ENCODE data around the gene HHIP. TPM values are rescaled to one million over a fixed set of nuclear protein-coding genes. Genes with fewer than 3 reads are reported as not detected.
"Not testable (repeated sequence)": the region's sequence is repeated elsewhere in the genome, so short reads cannot be mapped to it uniquely, and the experiment has no call there.

HHIP gene
- total and polyA plus RNA-seq, 2 of the 13 experiments (the other 11 are each of a cell fraction or from before 2014, with no cell fraction given), result not detected

DNA sequence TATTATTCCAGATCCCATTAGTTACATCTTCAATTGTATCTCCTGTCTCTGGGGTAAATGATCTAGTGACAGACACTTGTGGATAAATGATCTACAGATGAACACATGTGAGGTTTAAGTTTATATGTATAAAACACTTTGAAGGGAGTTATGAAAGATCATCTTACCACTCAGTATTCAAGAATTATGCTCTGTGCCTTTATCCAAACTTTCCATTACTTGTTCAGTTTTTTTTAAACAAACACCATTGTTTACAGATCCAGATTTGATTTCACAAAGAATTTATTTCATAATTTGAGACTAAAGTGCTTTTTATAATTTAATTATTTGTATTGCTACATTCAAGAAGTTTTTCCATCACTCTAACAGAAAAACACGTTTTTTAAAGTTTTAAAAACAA is 142.5 kb downstream of the HHIP start:
- ChIA-PET POLR2A (no interaction called here), CTCF (ENCODE audit: low intra/inter-chr PET ratio, low total read pairs) (no interaction called here)
- H3K27ac ChIP-seq (ENCODE audit: extremely low read length, insufficient read depth, low read length), result no peak overlapping the region
- in situ Hi-C loops (cut with HindIII; ENCODE audit: extremely low pct_ligation_motif_present, low pct_unique_long_range_greater_than_20kb), result loop anchor here (25.0 kb wide), 1 partner anchor 601 kb away; no protein-coding TSS in a partner anchor
- no peak overlapping the region for H2AFZ ChIP-seq (ENCODE audit: low read length)
- H3K79me2 ChIP-seq (ENCODE audit: insufficient read depth, low read length), result no peaks in the 10 kb centered on the region
- H3K9ac ChIP-seq (ENCODE audit: insufficient read depth, low read depth, low read length), result no peak overlapping the region
- DNase-seq (ENCODE audit: low spot score) (no peak), FAIRE-seq (no peak), ATAC-seq (no peak)
- H4K20me1 ChIP-seq (ENCODE audit: insufficient read depth, low read length), result no peaks in the 10 kb centered on the region
- H3K4me2 ChIP-seq (ENCODE audit: low read depth, low read length), result no peak overlapping the region
- intact Hi-C loops (cut with micrococcal nuclease; ENCODE audit: unreplicated experiment), result loop anchor here (5.0 kb wide), 1 partner anchor 274 kb away; no protein-coding TSS in a partner anchor
- no TSS peak for BruUV-seq (replicated peaks)
- H3K4me3 ChIP-seq (replicated peaks in 1 of 3; ENCODE audit: insufficient read depth in 1 of 3, low read depth in 2 of 3, low read length in 3 of 3), result no peak overlapping the region
- no peaks in the 10 kb centered on the region for H3K4me1 ChIP-seq (ENCODE audit: insufficient read depth, low read length)
- no peaks in the 10 kb centered on the region for H3K36me3 ChIP-seq (replicated peaks in 1 of 2; ENCODE audit: control insufficient read depth in 1 of 2, insufficient read depth in 2 of 2, low read length in 2 of 2)
- H3K27me3 ChIP-seq (ENCODE audit: control insufficient read depth in 1 of 2, insufficient read depth in 2 of 2, low read length in 2 of 2), result no peaks in the 10 kb centered on the region
- TF ChIP-seq ZNF121 (CRISPR knock-in tag; IDR thresholded peaks at IDR 0.05) (no peak), ZSCAN30 (CRISPR knock-in tag; IDR thresholded peaks at IDR 0.05) (no peak), ZNF724P (CRISPR knock-in tag; IDR thresholded peaks at IDR 0.05; ENCODE audit: borderline replicate concordance) (no peak)
- 0% methylated on average over 1 of the region's 1 CpG for WGBS (ENCODE audit: low lambda C conversion rate)
- H3K9me3 ChIP-seq (ENCODE audit: low read length), result no peaks in the 10 kb centered on the region

DNA sequence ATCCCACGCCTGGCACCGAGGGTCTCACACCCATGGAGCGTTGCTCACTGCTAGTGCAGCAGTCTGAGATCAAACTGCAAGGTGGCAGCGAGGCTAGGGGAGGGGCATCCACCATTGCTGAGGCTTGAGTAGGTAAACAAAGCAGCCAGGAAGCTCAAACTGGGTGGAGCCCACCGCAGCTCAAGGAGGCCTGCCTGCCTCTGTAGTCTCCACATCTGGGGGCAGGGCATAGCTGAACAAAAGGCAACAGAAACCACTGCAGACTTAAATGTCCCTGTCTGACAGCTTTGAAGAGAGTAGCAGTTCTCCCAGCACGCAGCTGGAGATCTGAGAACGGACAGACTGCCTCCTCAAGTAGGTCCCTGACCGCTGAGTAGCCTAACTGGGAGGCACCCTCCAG is 146.0 kb downstream of the HHIP start:
- H3K79me2 ChIP-seq (ENCODE audit: insufficient read depth, low read length); intact Hi-C loops (cut with micrococcal nuclease; ENCODE audit: unreplicated experiment); ATAC-seq; H3K4me3 ChIP-seq (replicated peaks in 1 of 3; ENCODE audit: insufficient read depth in 1 of 3, low read depth in 2 of 3, low read length in 3 of 3); H3K36me3 ChIP-seq (replicated peaks in 1 of 2; ENCODE audit: control insufficient read depth in 1 of 2, insufficient read depth in 2 of 2, low read length in 2 of 2); POLR2A ChIA-PET; H3K4me2 ChIP-seq (ENCODE audit: low read depth, low read length); H2AFZ ChIP-seq (ENCODE audit: low read length); H4K20me1 ChIP-seq (ENCODE audit: insufficient read depth, low read length); BruUV-seq (replicated peaks); CTCF ChIA-PET (ENCODE audit: low intra/inter-chr PET ratio, low total read pairs); H3K9me3 ChIP-seq (ENCODE audit: low read length); DNase-seq (ENCODE audit: low spot score); H3K4me1 ChIP-seq (ENCODE audit: insufficient read depth, low read length); H3K27ac ChIP-seq (ENCODE audit: extremely low read length, insufficient read depth, low read length); H3K27me3 ChIP-seq (ENCODE audit: control insufficient read depth in 1 of 2, insufficient read depth in 2 of 2, low read length in 2 of 2); H3K9ac ChIP-seq (ENCODE audit: insufficient read depth, low read depth, low read length); FAIRE-seq: not testable (repeated sequence)
- WGBS (ENCODE audit: low lambda C conversion rate), result 12% methylated on average over 3 of the region's 8 CpGs
- in situ Hi-C loops (cut with HindIII; ENCODE audit: extremely low pct_ligation_motif_present, low pct_unique_long_range_greater_than_20kb), result loop anchor here (25.0 kb wide), 1 partner anchor 605 kb away; no protein-coding TSS in a partner anchor

Small RNA genes lying within 50 kb of the gene (small RNA-seq; reads per million reads assigned to genes)
- gene RF02271 (ENCODE audit: insufficient read depth in 2 of 3, insufficient read length in 3 of 3, low read depth in 2 of 3, low replicate concordance in 1 of 3), result 0 reads per million in 3 experiments

Measured in HepG2 (cell line).